HG03108 (cell line): ENCODE results near the gene CS.

ENCODE experiments used
- ATAC-seq: cut with Tn5 transposase; IDR thresholded peaks from one replicate; pipeline ENCODE4 v1.9.1; 2021; ENCODE audit warnings: moderate library complexity; ENCODE audit not compliant: unreplicated experiment

Gene CS

DNA sequence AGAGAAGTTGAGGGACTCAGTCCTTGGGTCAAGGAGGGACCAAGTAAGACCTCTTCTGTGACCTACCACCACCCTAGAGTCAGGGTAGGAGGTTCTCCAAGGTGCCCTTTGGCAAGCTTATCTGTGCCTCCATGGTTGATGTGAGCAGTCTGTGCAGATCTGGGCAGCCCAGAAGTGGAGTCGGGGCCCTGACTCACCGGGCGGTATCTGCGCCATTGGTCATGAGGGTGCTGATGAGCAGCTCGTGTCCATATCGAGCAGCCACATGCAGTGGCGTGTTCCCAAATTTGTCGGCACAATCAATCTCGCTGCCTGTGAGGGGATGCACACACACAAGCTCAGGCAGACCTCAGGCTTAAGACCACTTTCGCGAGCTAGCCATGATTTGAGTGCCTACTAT, 47.0 kb downstream of the CS start:
- no peak for ATAC-seq

GRCh38 chr12:56252649-56253048, 47.5 kb downstream of the CS start:
- ATAC-seq = no peak

DNA sequence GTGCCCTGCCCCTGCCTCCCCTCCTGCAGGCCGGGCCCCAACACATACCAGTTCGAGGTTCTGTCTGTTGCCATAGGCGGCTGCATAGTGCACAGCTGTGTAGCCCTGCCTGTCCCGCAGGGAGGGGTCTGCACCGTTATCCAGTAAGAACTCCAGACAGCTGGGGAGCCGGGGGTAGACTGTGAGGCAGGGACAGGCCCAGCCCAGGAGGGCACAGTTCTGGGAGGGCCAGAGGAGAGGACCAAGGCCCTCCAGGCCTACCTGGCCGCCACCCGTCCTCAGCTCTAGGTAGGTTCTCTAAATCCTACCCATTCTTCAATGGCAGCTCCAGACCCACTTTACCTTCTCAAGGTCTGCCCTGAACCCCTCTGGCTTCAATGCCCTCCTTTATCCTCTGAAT, 51.4 kb downstream of the CS start:
- no peak for ATAC-seq

DNA sequence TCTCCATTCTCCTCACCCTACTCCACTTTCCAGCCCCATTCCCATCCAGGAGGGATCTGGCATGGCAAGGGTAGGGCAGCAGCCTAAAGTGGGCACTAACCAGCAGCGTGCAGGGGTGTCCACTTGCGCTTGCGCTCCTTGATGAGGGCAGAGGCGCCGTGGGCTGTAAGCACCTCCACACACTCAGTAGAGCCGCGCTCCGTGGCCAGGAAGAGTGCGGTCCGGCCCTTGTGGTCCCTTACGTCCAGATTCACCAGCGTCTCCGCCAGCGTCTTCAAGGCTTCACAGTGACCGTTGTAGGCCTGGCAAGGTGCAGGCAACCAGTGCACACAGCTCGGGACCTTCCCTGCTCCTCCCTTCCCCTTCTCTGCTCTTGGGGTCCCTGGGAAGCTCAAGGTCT, 52.2 kb downstream of the CS start:
- no peak for ATAC-seq

GRCh38 chr12:56244494-56244893, 55.6 kb downstream of the CS start:
- ATAC-seq = no peak

- ATAC-seq = no peak
These were observed 56.4 kb downstream of the CS start for GRCh38 chr12:56243731-56244181.

- no peak for ATAC-seq
These were observed 57.1 kb downstream of the CS start for GRCh38 chr12:56242986-56243385.

DNA sequence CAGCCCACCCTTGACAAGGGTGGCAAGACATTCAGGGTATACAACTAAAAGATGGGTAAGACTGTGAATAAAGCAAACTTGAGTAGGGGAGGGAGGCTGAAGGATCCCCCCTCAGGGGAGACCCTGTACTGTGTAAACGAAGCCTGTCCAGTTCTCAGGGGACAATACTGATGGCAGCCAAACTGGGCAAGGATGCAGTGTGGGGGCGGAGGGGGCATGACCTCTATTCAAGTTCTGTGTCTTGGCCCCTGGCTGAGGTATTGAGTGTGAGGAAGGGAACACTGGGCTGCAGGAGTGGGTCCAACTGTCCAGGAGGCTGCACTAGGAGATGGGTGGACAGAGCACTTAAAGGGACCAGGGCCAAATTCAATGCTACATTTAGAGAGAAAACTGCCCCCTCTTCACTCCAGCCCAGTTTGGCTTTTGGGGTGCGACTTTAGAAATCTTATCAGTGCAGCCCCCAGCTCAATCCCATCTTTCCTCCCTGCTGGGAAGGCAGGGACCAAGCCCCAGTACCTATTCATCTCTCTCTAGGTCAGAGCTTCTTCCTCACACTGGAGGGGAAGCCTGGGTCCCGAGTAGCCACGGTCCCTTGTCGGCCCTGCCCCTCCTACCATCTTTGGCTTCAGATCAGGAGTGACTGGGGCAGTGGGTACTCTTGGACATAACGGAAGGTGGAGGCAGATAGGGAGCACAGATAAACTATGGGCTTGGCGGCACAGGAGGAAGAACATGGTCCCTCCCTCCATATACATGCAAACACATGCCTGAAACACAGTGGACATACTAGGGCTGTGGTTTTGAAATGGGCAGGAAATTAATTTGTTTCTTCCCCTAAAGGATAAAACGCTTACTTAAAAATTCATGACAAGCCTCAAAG, 58.5 kb downstream of the CS start:
- ATAC-seq = no peak

- no peak for ATAC-seq
These were observed 62.6 kb downstream of the CS start for GRCh38 chr12:56237552-56237951.

DNA sequence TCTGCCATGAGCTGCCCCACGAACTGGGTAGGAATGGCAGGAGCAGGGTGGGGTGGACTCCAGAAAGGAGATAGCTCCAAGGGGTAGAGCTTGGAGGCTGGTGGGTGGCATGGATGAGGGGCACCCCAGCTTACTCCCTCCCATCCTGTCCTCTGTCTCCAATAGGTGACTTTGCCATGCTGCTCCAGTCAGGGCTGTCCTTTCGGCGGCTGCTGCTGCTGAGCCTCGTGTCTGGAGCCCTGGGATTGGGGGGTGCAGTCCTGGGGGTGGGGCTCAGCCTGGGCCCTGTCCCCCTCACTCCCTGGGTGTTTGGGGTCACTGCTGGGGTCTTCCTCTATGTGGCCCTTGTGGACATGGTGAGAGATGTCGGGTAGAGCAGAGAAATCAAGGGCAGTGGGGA, 63.1 kb downstream of the CS start:
- no peak for ATAC-seq

DNA sequence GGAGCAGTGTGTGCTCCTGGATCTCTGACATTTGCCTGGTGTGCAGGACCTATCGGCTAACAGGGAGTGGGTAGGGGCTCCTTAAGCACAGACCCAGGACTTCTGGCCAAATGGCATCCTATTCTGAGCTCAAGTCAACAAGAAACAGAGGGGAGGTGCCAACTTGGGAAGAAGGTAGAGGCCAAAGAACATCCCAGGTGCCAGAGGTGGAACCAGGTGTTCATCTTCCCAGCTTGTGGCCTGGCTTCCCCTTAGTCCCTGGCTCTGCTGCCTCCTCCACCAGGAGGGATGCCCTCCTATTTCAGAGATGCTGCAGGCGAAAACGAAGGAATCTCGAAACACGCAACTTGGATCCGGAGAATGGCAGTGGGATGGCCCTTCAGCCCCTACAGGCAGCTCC, 64.0 kb downstream of the CS start:
- no peak for ATAC-seq

GRCh38 chr12:56234746-56235436, 65.2 kb downstream of the CS start:
- ATAC-seq = no peak

GRCh38 chr12:56231184-56231582, 68.9 kb downstream of the CS start:
- no peak for ATAC-seq

DNA sequence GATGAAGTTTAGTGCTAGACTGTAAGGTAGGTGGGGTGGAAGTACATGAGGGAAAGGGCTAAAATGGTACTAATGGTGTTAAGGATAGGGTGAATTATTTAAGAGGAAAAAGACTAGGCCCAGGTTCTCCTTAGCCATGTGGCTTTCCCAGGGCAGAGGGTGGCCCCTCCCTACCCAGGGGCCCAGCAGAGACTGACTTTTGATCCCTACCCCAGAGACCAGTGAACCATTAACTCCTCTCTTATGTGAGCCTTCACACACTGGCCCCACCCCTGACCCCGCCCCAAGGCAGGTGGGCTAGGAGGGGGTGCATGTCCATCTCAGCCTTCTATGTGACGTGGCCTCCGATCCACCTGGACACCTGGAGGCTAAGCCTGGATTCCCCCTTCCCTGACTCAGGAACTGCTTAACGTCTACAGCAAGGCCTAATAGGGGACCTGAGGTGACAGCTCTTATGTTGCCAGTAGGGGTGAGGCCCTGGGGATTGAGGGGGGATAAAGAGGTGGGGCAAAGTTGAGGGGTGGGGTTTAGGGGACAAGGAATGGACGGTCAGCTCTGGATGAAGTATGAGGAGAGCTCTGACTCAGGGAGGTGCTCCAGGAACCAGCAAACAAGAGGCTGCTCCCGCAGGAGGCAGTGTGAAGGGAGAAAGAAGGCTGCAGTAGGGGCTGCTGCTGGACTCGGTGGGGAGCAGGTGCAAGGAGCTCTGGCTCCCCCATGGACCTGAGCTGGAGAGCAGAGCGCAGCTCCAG, 69.5 kb downstream of the CS start:
- no peak for ATAC-seq

- ATAC-seq = no peak
These were observed 70.2 kb downstream of the CS start, which contains the start of gene SLC39A5 for GRCh38 chr12:56229916-56230431. SLC39A5 (plus strand) TSS chr12:56230051; CDS start chr12:56231275, 1,224 bp downstream.

DNA sequence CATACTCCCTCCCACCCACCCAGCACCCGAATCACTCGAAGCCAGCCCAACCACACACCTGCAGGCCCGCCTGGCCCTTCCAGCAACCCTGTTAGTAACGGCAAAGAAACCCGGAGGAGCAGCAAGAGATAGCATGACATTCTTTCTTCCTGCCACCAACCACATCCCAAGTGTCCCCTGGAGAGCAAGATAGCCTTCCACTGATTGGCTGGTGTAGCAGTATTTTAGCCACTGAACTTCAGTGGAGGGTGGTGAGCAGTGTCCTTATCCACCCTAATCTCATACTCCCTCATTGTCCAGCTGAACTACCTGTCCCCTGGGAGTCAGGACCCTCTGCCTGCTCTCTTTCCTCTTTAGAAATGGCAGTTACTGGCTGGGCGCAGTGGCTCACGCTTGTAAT, 71.0 kb downstream of the CS start:
- no peak for ATAC-seq

DNA sequence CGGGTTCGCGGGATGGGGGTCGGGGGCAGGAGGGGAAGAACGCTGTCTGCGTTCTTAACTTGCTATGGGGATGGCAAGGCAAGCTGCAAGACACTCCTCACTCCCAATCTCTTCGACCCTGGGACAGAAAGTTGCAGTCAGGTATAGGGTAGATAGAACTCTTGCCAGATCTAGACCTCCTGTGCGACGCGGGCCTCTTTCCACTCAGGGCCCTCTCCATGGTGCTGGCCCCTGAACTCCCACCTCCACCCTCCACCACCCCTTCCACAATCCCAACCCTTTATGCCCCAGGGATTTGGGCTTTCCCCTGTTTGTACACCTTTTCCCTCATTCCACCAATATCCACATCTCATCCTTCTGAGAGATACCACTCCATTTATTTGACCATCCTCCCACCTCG, 75.2 kb downstream of the CS start:
- ATAC-seq = no peak

DNA sequence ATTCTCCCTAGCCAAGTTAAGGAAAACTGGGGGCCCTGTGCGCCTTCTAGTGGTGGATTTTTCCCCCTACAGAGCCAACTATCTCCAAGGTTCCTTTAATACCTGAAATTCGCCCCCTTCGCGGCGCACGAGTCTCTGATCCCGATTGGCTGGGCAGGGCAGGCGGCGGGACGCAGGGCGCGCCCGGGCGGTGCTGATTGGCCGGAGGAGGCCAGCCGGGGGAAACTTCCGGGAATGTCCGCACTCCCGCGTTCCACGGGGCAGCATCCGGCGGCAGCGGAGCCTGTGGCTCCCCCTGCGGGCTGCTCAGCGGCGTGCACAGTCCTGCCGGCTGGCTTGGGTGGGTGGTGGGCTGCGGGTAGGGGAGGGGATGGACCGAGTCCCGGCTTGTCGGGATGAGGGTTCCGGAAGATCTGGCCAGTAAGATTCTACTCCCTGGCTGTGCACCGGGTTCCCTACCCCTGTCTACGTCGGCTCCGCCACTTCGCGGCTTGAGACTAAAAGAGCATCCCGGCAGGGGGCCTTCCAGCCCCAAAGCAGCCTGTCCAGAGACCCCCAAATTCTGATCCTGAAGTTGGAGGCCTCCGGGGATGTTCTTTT, 75.9 kb downstream of the CS start, which contains the start of gene NABP2:
Gene NABP2, plus strand, starts transcription at position 241 of the 600 bp plus-strand sequence. CDS start 515 bp downstream, outside the sequence.
- ATAC-seq = peak; percentile 68

- no peak for ATAC-seq
These were observed 76.5 kb downstream of the CS start for GRCh38 chr12:56223571-56224101.

- no peak for ATAC-seq
These were observed 77.6 kb downstream of the CS start for GRCh38 chr12:56222531-56222895.
